Measurements from ENCODE around the gene ANKS6.

Gene ANKS6

DNA sequence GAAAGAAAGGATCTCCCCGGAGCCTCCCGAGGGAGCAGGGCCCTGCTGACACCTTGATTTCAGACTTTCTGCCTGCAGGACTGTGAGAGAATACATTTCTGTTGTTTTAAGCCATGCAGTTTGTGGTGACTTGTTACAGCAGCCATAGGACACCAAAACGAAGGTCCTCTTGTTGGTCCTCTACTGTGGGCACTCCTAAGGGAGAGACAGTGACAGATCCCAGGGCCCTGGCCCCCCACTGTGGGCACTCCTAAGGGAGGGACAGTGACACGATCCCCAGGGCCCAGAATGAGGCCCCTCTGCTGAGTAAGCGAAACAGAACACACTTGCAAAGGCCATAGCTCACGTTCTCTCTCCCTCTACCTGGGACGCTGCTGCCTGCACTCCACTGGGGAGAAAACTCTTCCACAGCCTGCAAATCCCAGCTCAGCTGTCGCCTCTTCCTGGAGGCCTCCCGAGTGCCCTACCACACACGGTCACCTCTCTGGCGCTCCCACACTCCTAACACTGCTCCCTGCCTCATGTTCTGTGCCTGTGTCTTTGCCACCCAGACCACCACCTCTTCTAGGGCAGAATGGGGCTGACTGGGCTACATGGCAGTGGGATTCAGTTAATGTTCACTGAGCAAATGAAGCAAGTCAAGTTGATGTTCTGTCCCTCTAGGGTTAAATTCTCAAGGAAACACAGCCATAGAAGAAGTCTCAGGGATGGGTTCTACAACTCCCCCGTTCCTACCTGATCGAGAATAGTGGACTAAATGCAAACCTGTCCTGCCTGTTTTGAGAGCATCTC, 23.8 kb downstream of the ANKS6 start:
- no peak for DNase-seq (ENCODE audit: low read depth in 2 of 2)

- DNase-seq (ENCODE audit: low read depth in 2 of 2), result no peak
These were observed 25.0 kb downstream of the ANKS6 start for GRCh38 chr9:98771209-98771874.

- no peak for DNase-seq (ENCODE audit: low read depth in 2 of 2)
These were observed 25.6 kb downstream of the ANKS6 start for GRCh38 chr9:98770717-98771116.

- no peak for DNase-seq (ENCODE audit: low read depth in 2 of 2)
These were observed 28.0 kb downstream of the ANKS6 start for GRCh38 chr9:98768344-98768743.

- DNase-seq (ENCODE audit: low read depth in 2 of 2), result no peak
These were observed 28.4 kb downstream of the ANKS6 start for GRCh38 chr9:98767915-98768314.

- no peak for DNase-seq (ENCODE audit: low read depth in 2 of 2)
These were observed 29.2 kb downstream of the ANKS6 start for GRCh38 chr9:98767196-98767595.

- DNase-seq (ENCODE audit: low read depth in 2 of 2), result no peak
These were observed 29.8 kb downstream of the ANKS6 start for GRCh38 chr9:98766586-98766985.

DNA sequence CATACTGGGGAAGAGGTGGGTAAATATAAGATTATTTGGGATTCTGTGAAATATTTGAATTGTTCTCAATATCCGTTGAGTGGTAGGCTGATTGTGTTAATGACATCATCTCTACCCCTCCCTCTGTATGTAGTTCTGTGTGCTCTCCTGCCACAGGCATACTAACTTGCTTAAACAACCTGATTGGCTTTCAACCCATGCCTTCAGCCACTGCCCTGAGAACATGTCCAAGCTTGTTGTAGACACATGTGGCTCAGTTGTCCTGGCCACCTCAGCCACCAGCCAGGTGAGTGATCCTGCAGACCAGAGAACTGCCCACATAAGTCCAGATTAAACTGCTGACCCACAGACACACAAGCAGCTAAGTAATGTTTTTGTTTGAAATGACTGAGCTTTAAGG, 31.1 kb downstream of the ANKS6 start:
- DNase-seq (ENCODE audit: low read depth in 2 of 2), result no peak

DNA sequence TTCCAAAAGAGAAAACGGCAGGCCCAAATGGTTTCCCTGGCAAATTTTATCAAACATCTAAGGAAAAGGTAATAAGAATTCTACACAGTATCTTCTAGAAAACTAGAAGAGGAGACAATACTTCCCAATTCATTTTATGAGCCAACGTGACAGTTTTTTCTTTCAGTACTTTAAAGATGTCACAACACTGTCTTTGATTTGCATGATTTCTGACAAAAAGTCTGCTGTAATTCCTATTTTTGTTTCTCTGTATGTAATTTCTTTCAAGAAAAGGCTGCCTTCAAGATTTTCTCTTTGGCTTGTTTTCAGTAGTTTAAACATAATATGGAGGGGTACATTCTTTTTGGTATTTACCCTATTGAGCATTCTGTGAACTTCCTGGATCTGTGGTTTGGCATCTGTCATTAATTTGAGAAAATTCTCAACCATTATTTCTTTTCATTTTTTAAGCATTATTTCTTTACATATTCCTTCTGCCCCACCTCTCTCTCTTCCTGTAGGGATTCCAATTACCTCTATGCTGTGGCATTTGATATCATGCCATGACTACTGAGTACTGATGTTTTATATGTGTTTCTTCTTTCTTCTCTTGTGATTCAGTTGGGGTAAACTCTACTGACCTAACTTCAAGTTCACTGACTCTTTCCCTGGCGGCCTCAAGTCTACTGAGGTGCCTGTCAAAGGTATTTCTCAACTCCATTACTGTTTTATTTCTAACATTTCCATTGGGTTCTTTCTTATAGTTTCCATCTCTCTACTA, 32.2 kb downstream of the ANKS6 start:
- no peak for DNase-seq (ENCODE audit: low read depth in 2 of 2)

GRCh38 chr9:98760231-98760630, 36.1 kb downstream of the ANKS6 start:
- DNase-seq (ENCODE audit: low read depth in 2 of 2), result no peak

DNA sequence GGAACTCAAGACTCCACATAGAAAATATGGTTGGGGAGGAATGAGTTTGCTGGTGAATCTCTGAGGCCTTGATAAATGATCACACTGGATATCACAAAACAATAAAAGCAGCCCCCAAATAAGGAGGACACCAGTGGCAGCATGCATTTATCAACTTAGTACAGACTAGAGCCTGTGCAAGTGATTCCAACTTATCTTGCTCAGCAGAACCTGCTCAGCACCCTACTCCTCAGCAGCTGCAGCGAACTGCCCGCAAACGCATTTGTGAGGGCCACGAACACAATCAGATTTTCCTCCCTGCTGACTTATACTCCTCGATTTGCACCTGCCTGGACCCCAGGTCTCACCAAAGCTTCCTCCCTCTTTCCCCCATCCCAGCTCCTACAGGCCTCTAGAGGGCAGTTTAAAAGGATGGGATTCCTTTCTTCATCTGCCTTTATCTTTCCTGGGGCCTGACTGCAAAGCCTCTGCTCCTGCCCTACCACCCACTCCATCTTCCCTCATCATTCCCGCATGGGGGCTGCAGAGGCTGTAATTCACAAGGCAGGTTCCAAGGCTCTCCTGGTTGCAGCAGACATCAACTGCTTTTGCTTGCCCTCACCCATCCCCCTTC, 41.2 kb downstream of the ANKS6 start:
- no peak for DNase-seq (ENCODE audit: low read depth in 2 of 2)

- DNase-seq (ENCODE audit: low read depth in 2 of 2), result no peak
These were observed 45.1 kb downstream of the ANKS6 start for GRCh38 chr9:98751210-98751609.

GRCh38 chr9:98750364-98751060, 45.8 kb downstream of the ANKS6 start:
- DNase-seq (ENCODE audit: low read depth in 2 of 2), result no peak

DNA sequence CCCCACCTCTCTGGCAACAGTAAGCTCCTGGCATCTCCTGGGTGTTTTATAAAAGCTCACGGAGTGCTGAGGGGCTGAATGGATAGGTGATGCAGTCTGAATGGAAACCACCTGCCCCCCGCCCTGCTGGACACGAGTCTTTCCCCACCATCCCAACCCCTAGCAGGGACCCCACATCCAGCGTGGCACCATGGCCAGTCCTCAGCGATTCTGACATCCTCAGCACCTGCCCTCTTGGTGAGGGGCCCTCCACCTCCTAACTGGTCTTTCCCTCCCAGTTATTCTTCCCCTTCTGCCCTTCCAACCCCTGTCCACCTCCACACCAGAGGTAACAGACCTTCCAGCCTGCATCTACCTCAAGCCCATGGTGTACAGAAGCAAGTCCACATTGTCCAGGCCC, 48.9 kb downstream of the ANKS6 start:
- DNase-seq (ENCODE audit: low read depth in 2 of 2), result no peak

DNA sequence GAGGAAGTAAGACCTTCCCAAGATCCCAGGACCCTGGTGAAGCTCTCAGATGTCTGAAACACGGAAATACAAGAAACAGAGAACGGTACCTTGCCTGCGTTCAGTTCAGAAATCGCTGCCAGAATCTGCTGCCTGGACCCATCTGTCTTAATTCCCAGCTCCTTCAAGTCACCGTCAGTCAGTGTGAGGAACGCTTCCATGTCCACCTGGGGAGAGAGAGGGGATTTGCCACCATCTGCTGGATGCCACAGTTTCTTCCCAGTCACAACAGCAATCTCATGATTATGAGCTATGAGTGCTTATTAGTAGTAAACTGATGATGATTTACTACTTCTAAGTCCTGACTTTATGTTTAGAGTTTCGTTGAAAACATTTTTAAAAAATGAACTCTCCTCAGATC, 50.9 kb downstream of the ANKS6 start:
- DNase-seq (ENCODE audit: low read depth in 2 of 2), result no peak

DNA sequence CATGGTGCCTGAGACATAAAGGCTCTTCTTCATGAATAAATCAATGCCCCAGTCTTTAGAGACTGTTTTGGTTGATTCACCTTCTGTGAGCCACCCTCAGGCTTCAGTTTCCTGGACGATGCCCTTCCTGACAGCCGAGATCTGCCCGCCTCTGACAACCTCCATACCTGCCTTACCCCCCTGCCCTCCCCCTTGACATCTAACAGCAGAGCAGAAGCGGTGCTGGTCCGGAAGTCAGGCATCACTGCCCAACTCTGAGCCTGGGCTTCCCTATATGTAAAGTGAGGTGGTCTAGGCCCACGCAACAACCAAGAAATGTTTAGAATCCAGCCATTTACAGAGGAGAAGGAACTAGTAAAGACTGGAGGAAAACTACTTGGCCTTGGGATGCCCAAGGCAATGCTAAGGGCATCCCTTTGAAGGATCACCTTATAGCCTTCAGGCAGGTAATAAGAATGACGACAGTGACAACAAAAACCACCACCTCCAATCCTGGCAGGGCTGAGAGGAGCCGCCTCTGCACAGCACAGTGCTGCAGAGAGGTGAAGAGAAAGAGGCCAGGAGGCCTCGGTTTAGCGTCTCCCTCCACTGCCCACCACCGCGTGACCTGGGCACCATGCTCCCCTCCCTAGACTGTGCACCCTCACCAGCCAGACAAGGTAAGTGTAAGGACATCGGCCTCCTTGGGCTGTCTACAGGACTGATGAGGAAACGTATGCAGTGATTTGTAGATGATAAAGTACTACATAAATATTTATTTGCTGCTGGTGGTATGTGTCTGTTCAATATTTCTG, 52.3 kb downstream of the ANKS6 start:
- DNase-seq (ENCODE audit: low read depth in 2 of 2), result no peak

GRCh38 chr9:98743329-98743728, 53.0 kb downstream of the ANKS6 start:
- no peak for DNase-seq (ENCODE audit: low read depth in 2 of 2)

DNA sequence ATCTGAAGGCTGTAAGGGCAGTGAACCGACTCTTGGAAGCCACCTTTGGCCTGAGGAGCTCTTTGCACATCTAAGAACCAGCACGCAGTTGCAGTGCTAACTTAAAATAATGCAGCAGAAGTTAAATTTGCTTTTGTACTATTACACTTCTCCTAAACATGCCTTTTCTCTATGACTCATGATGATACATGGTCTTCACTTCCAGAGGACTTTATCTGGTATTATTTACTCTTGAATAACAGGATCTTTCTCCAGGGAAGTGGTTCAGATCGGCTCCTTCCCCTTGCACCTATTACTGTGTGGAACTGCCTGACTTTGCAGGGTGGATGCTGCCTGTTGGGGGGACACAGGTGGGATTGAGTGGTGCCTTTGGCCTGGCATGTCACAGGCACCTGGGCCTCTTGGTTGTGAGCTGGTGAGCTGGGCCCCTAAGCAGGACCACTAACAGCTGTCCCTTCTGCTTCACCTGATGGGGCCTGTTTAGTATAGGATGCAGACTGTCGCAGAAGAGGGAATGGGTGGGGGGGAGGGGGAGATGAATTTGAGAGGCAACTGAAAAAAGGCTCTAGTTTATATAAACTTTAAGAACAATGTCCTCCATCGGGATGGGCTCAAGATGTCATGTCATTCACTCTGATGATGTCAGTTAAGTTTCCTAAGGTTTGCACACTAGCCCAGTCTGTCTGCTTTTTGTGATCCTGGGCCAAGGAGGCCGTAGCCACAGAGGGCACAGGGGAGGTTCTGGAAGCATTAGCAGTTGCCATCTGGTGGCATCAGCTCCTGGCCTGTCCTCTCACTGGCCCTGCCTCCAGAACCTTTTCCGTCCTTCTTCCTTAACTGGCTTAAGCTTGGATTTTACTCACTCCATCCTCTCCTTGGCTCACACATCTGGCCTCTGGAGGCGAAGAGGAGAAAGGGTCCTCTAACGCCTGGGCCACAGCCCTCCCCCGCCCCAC, 53.8 kb downstream of the ANKS6 start:
- DNase-seq (ENCODE audit: low read depth in 2 of 2), result no peak

GRCh38 chr9:98740226-98740881, 56.0 kb downstream of the ANKS6 start:
- no peak for DNase-seq (ENCODE audit: low read depth in 2 of 2)
